HG02938 (cell line): Measurements from ENCODE around the gene MRPL11.
A peak's percentile ranks its signal among the peaks of the same experiment; 100 is the strongest.
"Not testable (repeated sequence)": the region's sequence is repeated elsewhere in the genome, so short reads cannot be mapped to it uniquely, and the experiment has no call there.

Experiments
- ATAC-seq: cut with Tn5 transposase; IDR thresholded peaks from one replicate; pipeline ENCODE4 v1.9.1; 2021; ENCODE audit warnings: mild to moderate bottlenecking, moderate library complexity; ENCODE audit not compliant: unreplicated experiment

MRPL11 gene

GRCh38 chr11:66431871-66432329 lies 6.7 kb downstream of the MRPL11 start:
- not testable (repeated sequence) for ATAC-seq

GRCh38 chr11:66431287-66431686 lies 7.4 kb downstream of the MRPL11 start:
- not testable (repeated sequence) for ATAC-seq

GRCh38 chr11:66429983-66430602 lies 8.6 kb downstream of the MRPL11 start:
- no peak for ATAC-seq

- ATAC-seq = no peak
Observed at GRCh38 chr11:66428933-66429332, 9.7 kb downstream of the MRPL11 start.

- no peak for ATAC-seq
Observed at GRCh38 chr11:66426314-66426713, 12.3 kb downstream of the MRPL11 start.

- ATAC-seq = no peak
Observed at GRCh38 chr11:66421492-66422205, 17.0 kb downstream of the MRPL11 start.

GRCh38 chr11:66420671-66421476 lies 17.8 kb downstream of the MRPL11 start, which contains the start of gene NPAS4:
Gene NPAS4 (plus strand): TSS chr11:66421035. CDS start chr11:66421180, 145 bp downstream.
- ATAC-seq = no peak

- ATAC-seq = no peak
Observed at GRCh38 chr11:66419825-66420224, 18.8 kb downstream of the MRPL11 start.

- no peak for ATAC-seq
Observed at GRCh38 chr11:66418986-66419308, 19.7 kb downstream of the MRPL11 start.

- ATAC-seq = no peak
Observed at GRCh38 chr11:66418168-66418985, 20.3 kb downstream of the MRPL11 start.

- no peak for ATAC-seq
Observed at GRCh38 chr11:66417000-66417399, 21.6 kb downstream of the MRPL11 start.

GRCh38 chr11:66415423-66415822 lies 23.2 kb downstream of the MRPL11 start:
- ATAC-seq = no peak

GRCh38 chr11:66414120-66414934 lies 24.3 kb downstream of the MRPL11 start:
- no peak for ATAC-seq

- ATAC-seq = no peak
Observed at GRCh38 chr11:66413167-66413566, 25.5 kb downstream of the MRPL11 start.

- no peak for ATAC-seq
Observed at GRCh38 chr11:66412110-66412509, 26.5 kb downstream of the MRPL11 start.

GRCh38 chr11:66411323-66411722 lies 27.3 kb downstream of the MRPL11 start:
- ATAC-seq = no peak

- no peak for ATAC-seq
Observed at GRCh38 chr11:66410191-66410590, 28.5 kb downstream of the MRPL11 start.

GRCh38 chr11:66409226-66409625 lies 29.4 kb downstream of the MRPL11 start:
- no peak for ATAC-seq

- ATAC-seq = peak; percentile 58
Observed at GRCh38 chr11:66408488-66409214, 30.0 kb downstream of the MRPL11 start.
